K562 (cell line): ENCODE measurements around the gene TDRD3. TPM values are rescaled to one million over a fixed set of nuclear protein-coding genes. Genes with fewer than 3 reads are reported as not detected.
A peak's percentile ranks its signal among the peaks of the same experiment; 100 is the strongest.

ENCODE experiments used
- CBFB ChIP-seq: sonication (generic); formaldehyde crosslinking; IDR thresholded peaks from 2 replicates; pipeline ENCODE4 v1.4.0; 2020; ENCODE audit warnings: mild to moderate bottlenecking, missing genetic modification reagents
- KDM5B ChIP-seq: fragments of 200-600 bp; sonication (generic); IDR thresholded peaks from 2 replicates; pipeline ENCODE4 v1.6.1; 2012; ENCODE audit warnings: low read depth, mild to moderate bottlenecking, moderate library complexity, low read length, control low read depth, inconsistent platforms; ENCODE audit not compliant: insufficient replicate concordance
- NFRKB ChIP-seq: fragments of 450-650 bp; IDR thresholded peaks from 2 replicates; pipeline ENCODE4 v1.6.1; 2016; ENCODE audit warnings: low read depth
- PHF20 ChIP-seq: fragments of 450-650 bp; IDR thresholded peaks from 2 replicates; pipeline ENCODE4 v1.6.1; 2018; ENCODE audit not compliant: partially characterized antibody
- POLR2AphosphoS5 ChIP-seq: IDR thresholded peaks from 2 replicates; pipeline ENCODE4 v1.6.1; 2011; ENCODE audit warnings: mild to moderate bottlenecking, low read depth, low read length, moderate library complexity; ENCODE audit not compliant: control insufficient read depth, insufficient read depth
- POLR2H ChIP-seq: IDR thresholded peaks from 2 replicates; pipeline ENCODE4 v1.6.1; 2016; ENCODE audit warnings: missing genetic modification characterization, low read depth, mild to moderate bottlenecking, control low read depth, missing compliant biosample characterization, moderate library complexity
- RAD21 ChIP-seq, 2 experiments: fragments of 250-450 bp in 1 of 2; fragments of 450-650 bp in 1 of 2; sonication (Bioruptor Pico) in 1 of 2; formaldehyde crosslinking in 1 of 2; IDR thresholded peaks in 1 of 2; conservative IDR thresholded peaks in 1 of 2; 2 replicates each; pipeline versions ENCODE4 v1.4.0 to v1.8.0; 2020 to 2022; ENCODE audit warnings: mild to moderate bottlenecking in 2 of 2, moderate library complexity in 1 of 2
- TBP ChIP-seq: optimal IDR thresholded peaks from 2 replicates; pipeline ENCODE3; 2011; ENCODE audit warnings: low read depth, low read length, improper control_type of control experiment
- ZNF224 ChIP-seq: sonication (generic); formaldehyde crosslinking; IDR thresholded peaks from 2 replicates; pipeline ENCODE4 v1.8.0; 2022; ENCODE audit warnings: mild to moderate bottlenecking, missing genetic modification reagents
- ZNF764 ChIP-seq: fragments of 250-450 bp; sonication (Bioruptor Pico); IDR thresholded peaks from 2 replicates; pipeline ENCODE4 v1.4.0; 2020; ENCODE audit warnings: low read depth, mild to moderate bottlenecking, moderate library complexity
- polyA plus RNA-seq, 8 experiments: library from polyadenylated mRNA; depleted of rRNA in 4 of 8; stranded (reverse) in 5 of 8; unstranded in 3 of 8; fragments of >200 nt; fragmentation: Nextera tagmentation in 2 of 8; fragmentation: Illumina TruSeq in 1 of 8; extraction: Ambion mirVana in 2 of 8; extraction: Trizol in 1 of 8; gene quantifications; 2 replicates each; pipeline versions ENCODE4 v1.2.1 to v1.2.3, GENCODE V29; 2011 to 2014; ENCODE audit warnings: inconsistent platforms in 1 of 8, missing spikeins in 1 of 8
- total RNA-seq, 7 experiments: library from RNA; depleted of rRNA in 6 of 7; stranded (reverse); fragments of >200 nt in 6 of 7; fragmentation: Illumina TruSeq in 2 of 7; extraction: Trizol in 2 of 7; gene quantifications; 2 replicates each; pipeline versions ENCODE4 v1.2.1 to v1.2.3, GENCODE V29; 2011 to 2021; ENCODE audit warnings: low replicate concordance in 1 of 7
- TF ChIP-seq, protein P1 (sequence below): IDR thresholded peaks from 2 replicates; pipeline ENCODE4 v1.6.1; 2011; ENCODE audit warnings: borderline replicate concordance, low read depth, mild to moderate bottlenecking, moderate library complexity, low read length; ENCODE audit not compliant: insufficient read depth, poor library complexity, severe bottlenecking
- TF ChIP-seq, protein P2 (sequence below): fragments of 450-650 bp; IDR thresholded peaks from 2 replicates; pipeline ENCODE4 v1.6.1; 2018; ENCODE audit not compliant: partially characterized antibody
- TF ChIP-seq, protein P3 (sequence below), 2 experiments: fragments of 450-650 bp; IDR thresholded peaks; 2 replicates each; pipeline ENCODE4 v1.6.1; 2016
- TF ChIP-seq, protein P4 (sequence below), 2 experiments: fragments of 250-450 bp in 1 of 2; fragments of 450-650 bp in 1 of 2; sonication (Bioruptor Pico) in 1 of 2; IDR thresholded peaks; 2 replicates each; pipeline versions ENCODE4 v1.6.1 to v1.8.0; 2016 to 2021; ENCODE audit warnings: mild to moderate bottlenecking in 2 of 2, moderate library complexity in 2 of 2, missing compliant biosample characterization in 1 of 2, missing genetic modification characterization in 1 of 2

Gene TDRD3
- total and polyA plus RNA-seq, 9 of the 15 experiments (the other 6 are each of a cell fraction or from before 2014, with no cell fraction given), result 3.6 to 16.4 (median 9.5) TPM

DNA sequence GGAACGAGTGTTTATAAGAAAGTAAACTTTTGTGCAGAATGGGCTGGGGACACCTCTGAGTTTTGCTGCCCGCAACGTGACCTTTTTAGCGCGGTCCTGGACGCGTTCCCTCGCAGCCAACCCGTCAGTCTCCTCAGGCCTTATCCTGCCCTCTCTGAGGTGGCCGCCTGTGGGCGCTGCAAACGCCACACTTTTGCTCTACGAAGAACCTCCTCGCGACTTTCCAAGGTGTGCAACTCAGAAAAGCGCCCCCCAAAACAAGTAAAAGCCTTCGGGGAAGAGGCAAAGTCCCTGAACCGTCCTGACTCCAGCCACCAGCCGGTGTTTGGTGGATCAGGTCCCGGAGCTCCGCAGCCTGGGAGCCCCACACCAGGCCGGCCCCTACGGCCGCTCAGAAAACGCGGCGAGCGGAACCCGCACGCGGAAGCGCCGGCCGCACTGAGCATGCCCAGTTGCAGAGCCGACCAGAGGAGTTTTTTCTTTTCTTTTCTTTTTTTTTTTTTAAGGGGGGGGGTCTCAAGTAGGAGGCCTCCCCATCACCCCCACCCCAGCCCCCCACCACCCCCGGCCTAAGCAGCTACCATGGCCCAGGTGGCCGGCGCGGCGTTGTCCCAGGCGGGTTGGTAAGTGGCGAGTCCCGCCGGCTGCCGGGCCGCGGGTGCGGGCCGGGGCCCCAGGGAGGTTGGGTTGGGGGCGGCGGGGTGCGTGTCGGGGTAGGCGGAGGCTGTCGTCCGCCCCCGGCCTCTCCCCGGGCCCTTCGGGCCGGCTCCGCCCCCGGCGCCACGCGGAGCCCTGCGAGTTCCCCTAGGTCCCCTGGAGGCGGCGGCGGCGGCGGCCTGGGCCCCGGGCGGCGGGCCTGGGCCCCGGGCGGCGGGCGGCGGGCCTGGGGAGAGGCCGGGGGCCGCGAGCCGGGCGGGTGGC, at the start of gene TDRD3 (continued):
- TF ChIP-seq, protein P1, sequence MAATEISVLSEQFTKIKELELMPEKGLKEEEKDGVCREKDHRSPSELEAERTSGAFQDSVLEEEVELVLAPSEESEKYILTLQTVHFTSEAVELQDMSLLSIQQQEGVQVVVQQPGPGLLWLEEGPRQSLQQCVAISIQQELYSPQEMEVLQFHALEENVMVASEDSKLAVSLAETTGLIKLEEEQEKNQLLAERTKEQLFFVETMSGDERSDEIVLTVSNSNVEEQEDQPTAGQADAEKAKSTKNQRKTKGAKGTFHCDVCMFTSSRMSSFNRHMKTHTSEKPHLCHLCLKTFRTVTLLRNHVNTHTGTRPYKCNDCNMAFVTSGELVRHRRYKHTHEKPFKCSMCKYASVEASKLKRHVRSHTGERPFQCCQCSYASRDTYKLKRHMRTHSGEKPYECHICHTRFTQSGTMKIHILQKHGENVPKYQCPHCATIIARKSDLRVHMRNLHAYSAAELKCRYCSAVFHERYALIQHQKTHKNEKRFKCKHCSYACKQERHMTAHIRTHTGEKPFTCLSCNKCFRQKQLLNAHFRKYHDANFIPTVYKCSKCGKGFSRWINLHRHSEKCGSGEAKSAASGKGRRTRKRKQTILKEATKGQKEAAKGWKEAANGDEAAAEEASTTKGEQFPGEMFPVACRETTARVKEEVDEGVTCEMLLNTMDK, result no peak
- TF ChIP-seq RAD21 (CRISPR knock-in tag; conservative IDR thresholded peaks at IDR 0.05 in 1 of 2, IDR thresholded peaks at IDR 0.05 in 1 of 2), result peak; percentile 26 to 32
- TF ChIP-seq, protein P2, sequence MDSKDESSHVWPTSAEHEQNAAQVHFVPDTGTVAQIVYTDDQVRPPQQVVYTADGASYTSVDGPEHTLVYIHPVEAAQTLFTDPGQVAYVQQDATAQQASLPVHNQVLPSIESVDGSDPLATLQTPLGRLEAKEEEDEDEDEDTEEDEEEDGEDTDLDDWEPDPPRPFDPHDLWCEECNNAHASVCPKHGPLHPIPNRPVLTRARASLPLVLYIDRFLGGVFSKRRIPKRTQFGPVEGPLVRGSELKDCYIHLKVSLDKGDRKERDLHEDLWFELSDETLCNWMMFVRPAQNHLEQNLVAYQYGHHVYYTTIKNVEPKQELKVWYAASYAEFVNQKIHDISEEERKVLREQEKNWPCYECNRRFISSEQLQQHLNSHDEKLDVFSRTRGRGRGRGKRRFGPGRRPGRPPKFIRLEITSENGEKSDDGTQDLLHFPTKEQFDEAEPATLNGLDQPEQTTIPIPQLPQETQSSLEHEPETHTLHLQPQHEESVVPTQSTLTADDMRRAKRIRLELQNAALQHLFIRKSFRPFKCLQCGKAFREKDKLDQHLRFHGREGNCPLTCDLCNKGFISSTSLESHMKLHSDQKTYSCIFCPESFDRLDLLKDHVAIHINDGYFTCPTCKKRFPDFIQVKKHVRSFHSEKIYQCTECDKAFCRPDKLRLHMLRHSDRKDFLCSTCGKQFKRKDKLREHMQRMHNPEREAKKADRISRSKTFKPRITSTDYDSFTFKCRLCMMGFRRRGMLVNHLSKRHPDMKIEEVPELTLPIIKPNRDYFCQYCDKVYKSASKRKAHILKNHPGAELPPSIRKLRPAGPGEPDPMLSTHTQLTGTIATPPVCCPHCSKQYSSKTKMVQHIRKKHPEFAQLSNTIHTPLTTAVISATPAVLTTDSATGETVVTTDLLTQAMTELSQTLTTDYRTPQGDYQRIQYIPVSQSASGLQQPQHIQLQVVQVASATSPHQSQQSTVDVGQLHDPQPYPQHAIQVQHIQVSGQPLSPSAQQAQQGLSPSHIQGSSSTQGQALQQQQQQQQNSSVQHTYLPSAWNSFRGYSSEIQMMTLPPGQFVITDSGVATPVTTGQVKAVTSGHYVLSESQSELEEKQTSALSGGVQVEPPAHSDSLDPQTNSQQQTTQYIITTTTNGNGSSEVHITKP, result peak; percentile 8
- TF ChIP-seq, protein P3, sequence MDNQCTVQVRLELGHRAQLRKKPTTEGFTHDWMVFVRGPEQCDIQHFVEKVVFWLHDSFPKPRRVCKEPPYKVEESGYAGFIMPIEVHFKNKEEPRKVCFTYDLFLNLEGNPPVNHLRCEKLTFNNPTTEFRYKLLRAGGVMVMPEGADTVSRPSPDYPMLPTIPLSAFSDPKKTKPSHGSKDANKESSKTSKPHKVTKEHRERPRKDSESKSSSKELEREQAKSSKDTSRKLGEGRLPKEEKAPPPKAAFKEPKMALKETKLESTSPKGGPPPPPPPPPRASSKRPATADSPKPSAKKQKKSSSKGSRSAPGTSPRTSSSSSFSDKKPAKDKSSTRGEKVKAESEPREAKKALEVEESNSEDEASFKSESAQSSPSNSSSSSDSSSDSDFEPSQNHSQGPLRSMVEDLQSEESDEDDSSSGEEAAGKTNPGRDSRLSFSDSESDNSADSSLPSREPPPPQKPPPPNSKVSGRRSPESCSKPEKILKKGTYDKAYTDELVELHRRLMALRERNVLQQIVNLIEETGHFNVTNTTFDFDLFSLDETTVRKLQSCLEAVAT (IDR thresholded peaks at IDR 0.05), result no peak
- peak; percentile 23 for TF ChIP-seq PHF20
- TF ChIP-seq TBP, result peak; percentile 51
- TF ChIP-seq, protein P4, sequence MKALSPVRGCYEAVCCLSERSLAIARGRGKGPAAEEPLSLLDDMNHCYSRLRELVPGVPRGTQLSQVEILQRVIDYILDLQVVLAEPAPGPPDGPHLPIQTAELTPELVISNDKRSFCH (CRISPR knock-in tag; IDR thresholded peaks at IDR 0.05), result no peak
- TF ChIP-seq, protein P4 (tag; IDR thresholded peaks at IDR 0.05), result 0 out of 2 replicates have a peak, but pooled peaks have one; percentile 75
- TF ChIP-seq CBFB (CRISPR knock-in tag), result no peak
- TF ChIP-seq NFRKB, result 0 out of 2 replicates have a peak, but pooled peaks have one; percentile 37
- TF ChIP-seq POLR2H (tag), result 0 out of 2 replicates have a peak, but pooled peaks have one; percentile 22
- TF ChIP-seq ZNF224, result no peak
- peak; percentile 49 for TF ChIP-seq KDM5B
- peak; percentile 53; the same call in 1 of the 2 replicates for TF ChIP-seq POLR2AphosphoS5
- no peak for TF ChIP-seq ZNF764 (CRISPR knock-in tag)
